Right ventricle myocardium inferior (tissue), 1 donor: ENCODE measurements around the gene FBN3. TPM values are rescaled to one million over a fixed set of nuclear protein-coding genes. Genes with fewer than 3 reads are reported as not detected.

Experiments used
- ATAC-seq: fragments of 200-7000 bp; cut with Tn5 transposase; one replicate; pipeline ENCODE4 v1.9.1; 2020; ENCODE audit warnings: mild to moderate bottlenecking, moderate library complexity
- DNase-seq: peaks from one replicate; pipeline ENCODE4 v3.0.0; 2021; ENCODE audit errors: missing footprints
- intact Hi-C: fragments of 100-400 bp; cut with DNase I; formaldehyde crosslinking; loops from one replicate; pipeline ENCODE4 v1.11.0; 2022
- total RNA-seq: library from RNA; stranded (reverse); fragmentation: NEBNext Ultra II Directional; extraction: Animal tissue kit (Norgen Biotek cat#: 25700); gene quantifications from one replicate; pipeline ENCODE4 v1.2.1, GENCODE V29; 2021
- donor health status: DM: no; HTN: yes; CAD: no; lungs with severe emphysema.

FBN3 gene
- total RNA-seq, 1 donor from 2014 or later, result not detected

DNA sequence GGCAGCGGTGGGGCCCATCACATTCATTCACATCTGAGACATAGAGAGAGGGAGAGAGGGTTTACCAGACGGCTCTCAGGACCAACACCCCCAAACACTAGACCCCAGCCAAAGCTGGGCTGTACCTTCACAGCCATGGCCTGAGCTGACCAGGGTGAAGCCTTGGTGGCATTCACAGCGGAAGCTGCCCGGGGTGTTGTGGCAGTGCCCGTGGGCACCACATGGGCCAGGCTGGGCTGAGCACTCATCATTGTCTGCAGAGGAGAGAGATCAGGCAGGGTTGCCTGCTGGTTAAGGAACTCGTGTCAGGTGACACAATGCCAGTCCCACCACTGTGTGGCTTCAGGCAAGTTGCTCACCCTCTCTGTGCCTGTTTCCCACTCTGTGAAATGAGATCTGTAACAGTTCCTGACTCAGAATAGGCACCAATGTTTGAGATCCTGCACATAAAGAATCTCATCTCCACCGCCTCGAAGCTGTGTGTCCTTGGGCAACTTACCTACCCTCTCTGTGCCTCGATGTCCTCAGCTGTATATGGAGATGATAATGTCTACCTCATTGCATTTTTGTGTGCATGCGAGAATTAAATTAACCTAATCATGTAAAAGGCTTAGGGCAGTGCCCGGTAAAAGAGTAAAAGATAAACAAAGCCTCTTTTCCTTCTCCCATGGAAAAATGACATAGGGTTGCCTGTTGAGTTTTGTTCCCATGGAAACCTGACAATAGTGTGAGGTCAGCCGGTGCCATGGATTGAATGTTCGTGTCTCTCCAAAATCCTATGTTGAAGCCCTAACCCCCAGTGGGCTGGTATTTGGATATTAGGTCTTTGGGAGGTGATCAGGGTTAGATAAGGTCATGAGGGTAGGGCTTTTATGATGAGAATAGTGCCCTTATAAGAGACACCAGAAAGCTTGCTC is 74.0 kb downstream of the FBN3 start:
- intact Hi-C loops, result no loop called here
- DNase-seq, result no peak

DNA sequence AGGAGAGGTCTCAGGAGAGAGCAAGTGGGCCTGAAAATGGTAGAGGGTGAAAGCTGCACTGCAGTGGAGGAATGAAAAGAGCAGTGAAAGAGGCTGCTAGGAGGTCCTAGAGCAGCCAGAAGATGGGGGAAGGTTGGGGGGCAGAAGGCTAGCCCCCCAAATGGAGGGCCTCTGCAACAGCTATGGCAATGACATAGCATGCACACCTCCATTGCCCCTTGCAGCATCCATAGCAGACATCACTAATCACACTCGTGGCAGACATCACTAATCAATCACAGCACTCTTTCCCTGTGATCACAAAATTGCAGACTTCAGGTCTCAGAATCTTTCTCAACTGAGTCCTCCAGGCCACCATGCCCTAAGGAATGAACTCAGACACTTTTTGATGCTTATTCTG is 74.9 kb downstream of the FBN3 start:
- DNase-seq (no peak), ATAC-seq (no peak)
- intact Hi-C loops, result no loop called here

More for the DNA sequence above, 74.0 kb downstream of the FBN3 start:
- no peak for ATAC-seq

DNA sequence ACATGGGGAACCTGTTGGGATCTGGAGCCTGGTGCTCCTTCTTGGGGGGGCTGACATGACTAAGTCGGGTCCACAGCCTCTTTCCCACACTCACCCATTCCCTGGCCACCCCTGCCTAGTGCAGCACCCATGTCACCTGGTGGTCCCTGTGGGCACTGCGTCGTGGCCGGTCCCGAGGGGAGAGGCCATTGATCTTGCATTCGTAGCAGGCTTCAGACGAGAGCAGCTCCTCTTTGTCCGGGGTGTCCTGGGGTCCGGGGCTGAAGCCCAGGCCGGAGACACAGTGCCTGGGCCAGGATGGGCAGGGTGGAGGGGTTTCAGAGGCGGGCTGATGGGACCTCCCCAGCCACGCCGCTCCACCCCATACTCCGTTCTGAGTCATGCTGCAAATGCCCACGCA is 77.5 kb downstream of the FBN3 start:
- intact Hi-C loops, result no loop called here
- DNase-seq, result no peak
- no peak for ATAC-seq

DNA sequence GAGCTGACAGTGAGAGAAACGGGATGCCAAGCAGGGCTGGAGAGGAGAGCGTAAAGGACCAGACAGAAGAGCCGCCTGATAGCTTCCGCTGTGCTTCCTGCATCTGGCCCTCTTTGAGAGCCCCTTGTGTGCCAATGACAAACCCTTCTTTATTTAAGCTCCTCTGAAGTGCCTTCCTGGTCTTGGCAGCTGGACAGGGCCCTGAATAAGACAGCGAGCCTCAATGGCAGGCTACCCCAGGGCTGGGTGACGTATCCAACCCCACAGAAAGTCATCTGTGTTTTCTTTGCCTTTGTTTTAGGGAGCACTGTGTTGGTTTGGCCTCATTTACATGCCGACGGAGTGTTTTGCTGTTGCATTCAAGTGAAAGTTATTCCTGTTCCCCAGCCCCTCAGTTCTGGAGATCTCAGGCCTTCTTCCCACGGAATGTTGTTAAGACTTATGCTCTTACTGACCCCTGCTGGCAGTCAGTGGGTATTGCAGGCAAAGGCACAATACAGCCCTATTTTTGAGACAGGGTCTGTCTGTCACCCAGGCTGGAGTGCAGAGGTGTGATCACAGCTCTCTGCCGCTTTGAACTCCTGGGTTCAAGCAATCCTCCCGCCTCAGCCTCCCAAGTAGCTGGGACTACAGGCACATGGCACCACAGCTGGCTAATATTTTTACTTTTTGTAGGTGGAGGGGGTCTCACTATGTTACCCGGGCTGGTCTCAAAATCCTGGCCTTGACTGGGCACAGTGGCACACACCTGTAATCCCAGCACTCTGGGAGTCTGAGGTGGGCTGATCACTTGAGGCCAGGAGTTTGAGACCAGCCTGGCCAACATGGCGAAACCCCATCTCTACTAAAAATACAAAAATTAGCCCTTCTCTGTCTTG is 80.1 kb downstream of the FBN3 start:
- no peak for ATAC-seq
- no peak for DNase-seq
- intact Hi-C loops, result no loop called here

DNA sequence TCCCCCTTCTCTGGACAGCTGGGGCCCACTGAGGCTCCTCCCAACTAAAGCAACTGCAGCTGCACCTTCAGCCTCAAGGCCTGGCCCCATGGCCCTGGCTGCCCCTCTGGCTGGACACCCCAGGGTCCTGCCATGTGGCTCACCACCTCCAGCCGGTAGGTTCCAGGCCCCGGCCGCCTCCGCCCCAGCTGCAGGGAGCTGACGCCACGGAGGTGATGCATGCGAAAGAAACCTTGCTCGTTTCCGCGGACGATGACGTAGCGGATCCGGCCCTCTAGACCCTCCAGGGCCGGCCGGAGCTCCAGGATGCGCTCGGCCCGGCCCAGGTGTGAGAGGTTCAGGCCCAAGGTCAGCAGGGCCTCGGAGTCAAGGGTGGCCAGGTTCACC is 83.5 kb downstream of the FBN3 start:
- intact Hi-C loops, result no loop called here
- peak; percentile 13 for ATAC-seq
- DNase-seq, result no peak

DNA sequence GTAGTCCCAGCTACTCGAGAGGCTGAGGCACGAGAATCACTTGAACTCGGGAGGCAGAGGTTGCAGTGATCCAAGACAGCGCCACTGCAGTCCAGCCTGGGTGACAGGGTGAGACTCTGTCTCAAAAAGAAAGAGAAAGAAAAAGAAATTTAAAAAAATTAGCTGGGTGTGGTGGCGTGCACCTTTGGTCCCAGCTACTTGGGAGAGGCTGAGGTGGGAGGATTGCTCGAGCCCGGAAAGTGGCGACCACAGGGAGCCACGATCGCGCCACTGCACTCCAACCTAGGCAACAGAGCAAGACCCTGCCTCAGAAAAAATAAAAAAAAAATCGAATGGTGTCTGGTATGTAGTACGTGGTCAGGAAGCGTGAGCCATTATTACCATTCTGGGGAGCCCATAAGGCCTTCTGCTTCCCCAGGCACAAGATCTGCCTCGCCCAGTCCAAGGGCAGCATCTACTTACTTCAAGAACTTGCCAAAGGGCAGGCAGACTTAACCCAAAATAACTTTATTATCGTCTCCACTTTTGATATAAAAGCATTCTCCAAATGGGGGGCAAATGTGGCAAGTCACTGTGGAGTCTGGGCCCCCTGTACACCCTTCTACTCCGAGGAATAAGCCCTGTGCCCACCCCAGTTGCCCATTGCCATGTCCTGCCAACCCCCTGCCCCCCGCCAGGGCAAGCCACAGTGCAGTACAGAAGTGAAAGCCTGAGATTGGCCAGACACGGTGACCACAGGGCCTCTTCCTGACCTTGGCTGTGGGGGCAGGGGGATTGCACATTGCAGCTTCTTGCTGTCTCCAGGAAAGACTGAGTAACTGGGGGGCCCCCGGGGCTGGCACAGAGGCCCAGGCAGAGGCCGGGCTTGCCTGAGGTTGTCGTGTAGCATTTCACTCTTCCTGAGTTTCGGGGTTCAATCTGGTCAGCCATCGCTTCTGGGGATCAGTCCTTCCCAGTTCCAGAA is 84.2 kb downstream of the FBN3 start:
- ATAC-seq, result no peak
- intact Hi-C loops, result no loop called here

DNA sequence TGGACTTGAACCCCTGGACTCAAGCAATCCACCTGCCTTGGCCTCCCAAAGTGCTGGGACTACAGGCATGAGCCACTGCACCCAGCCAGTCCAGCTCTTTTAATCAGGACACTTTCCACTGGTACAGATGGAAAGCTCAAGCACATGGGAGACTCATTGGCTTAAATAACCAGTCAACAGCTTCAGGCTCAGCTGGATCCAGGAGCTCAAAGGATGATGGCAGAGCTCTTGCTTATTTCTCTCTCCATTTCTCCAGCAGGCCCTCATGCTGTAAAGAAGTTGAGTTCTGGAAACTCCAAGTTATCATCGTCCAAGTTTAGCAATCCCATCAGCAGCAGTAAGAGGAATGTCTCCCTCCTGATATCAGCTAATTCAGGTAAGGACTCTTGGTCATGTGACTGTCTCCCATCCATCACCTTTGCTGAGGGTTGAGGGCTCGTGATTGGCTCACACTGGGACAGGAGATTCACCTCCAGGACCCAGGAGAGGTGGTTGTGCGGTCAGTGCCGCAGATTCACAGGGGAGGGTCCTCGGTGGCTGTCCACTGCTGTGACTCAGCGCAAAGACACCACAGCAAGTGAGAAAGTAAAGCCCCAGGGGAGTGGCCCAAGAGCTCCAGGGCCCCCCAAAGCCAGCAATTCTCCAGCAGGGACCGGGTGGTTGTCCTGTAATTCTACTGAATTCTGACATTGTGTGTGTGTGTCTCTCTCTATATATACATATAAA is 91.7 kb downstream of the FBN3 start:
- DNase-seq (no peak), ATAC-seq (no peak)

More for the DNA sequence above, 84.2 kb downstream of the FBN3 start:
- DNase-seq, result no peak

DNA sequence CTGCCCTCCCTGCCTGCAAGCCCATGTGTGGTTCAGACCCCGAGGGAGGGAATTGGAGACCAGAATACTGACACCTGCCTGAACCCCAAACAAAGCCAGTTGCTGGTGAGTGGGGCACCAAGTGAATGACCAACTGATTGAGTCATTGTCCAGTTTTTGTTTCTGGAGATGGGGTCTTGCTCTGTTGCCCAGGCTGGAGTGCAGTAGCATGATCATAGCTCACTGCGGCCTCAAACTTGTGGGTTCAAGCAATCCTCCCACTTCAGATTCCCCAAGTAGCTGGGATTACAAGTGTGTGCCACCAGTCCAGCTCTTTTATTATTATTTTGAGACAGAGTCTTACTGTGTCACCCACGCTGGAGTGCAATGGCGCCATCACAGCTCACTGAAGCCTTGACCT is 92.9 kb downstream of the FBN3 start:
- ATAC-seq (no peak), DNase-seq (no peak)
- intact Hi-C loops, result no loop called here

More for the DNA sequence above, 91.7 kb downstream of the FBN3 start:
- intact Hi-C loops, result no loop called here

DNA sequence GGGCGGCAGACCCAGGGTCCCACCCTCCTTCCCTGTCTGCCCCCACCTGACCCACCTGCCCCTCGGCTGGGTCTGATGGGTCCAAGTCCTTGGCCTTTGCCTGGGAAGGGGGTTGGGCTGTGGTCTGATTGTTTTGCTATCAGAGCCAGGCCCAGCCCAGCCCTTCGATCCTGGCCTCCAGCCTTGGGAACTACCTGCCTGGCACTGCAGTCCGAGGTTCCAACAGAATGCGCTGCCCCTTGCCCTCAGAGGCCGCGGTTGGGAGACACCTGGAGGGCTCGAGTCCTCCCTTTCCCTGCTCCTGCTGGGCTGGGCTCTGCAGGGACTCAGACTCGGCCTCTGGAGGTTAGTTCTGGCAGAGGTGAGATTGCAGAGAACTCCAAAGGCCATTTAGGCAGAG is 95.2 kb downstream of the FBN3 start:
- no peak for DNase-seq
- intact Hi-C loops, result no loop called here
- ATAC-seq, result no peak

DNA sequence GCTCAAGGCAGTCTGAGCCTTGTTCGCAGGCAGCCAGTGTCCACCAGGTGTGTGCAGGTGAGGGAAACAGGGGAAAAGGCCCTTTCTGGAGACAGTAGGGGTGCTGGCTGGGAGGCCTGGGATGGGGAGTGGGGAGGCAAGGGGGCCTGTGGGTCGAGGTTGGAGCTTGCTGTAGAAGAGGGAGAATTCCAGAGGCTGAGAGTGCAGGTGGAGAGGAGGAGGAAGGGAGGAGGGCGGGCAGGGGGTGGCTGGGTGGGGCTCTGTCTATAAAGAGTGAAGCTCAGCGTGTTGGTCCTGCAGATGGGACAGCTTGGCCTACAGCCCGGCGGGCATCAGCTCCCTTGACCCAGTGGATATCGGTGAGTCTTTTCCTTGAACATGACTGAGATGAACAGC is 96.9 kb downstream of the FBN3 start, which contains the start of gene CCL25:
Gene CCL25 (plus strand): TSS at position 297 of the 396 bp plus-strand sequence. CDS start 290 bp downstream, outside the sequence.
- intact Hi-C loops, result no loop called here
- DNase-seq, result no peak
- no peak for ATAC-seq

DNA sequence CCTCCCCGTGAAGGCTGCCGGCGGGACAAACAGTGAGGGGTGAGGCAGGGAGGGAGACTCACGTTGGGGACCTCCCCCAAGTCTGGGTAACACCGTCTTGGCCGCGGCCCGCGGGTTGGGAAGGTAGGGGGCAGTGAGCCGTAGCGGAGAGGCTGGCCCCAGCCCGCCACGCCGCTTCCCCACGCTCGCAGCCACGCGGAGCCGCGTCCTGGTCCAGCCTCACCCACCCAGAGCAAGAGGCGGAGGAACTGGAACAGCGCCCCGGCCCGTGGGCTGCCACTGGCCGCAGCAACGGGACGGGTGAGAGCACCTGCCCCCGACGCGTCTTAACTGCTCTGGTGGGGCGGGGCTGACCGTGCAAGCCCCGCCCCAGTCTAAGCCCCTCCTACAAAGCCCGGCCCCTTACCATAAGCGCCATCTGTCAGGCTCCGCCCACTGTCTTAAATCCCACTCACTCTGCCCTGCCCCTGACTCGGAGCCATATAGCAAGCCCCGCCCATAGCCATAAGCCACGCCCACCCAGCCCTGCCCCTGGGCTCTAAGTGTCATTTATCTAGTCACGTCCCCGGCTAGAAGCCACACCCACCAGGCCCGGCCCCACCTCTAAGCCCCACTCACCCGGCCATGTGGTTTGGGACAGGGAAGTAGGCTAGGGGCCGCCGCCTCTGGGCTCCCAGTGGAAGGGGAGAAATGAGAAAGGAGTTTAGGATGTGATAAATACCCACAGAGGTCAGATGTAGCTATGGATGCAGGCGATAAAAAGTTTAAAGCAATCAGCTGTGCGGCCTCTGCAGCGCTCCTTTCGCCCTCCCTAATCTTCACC is 98.9 kb downstream of the FBN3 start:
- ATAC-seq (peak; percentile 92), DNase-seq (peak; percentile 93)
- intact Hi-C loops, result no loop called here

DNA sequence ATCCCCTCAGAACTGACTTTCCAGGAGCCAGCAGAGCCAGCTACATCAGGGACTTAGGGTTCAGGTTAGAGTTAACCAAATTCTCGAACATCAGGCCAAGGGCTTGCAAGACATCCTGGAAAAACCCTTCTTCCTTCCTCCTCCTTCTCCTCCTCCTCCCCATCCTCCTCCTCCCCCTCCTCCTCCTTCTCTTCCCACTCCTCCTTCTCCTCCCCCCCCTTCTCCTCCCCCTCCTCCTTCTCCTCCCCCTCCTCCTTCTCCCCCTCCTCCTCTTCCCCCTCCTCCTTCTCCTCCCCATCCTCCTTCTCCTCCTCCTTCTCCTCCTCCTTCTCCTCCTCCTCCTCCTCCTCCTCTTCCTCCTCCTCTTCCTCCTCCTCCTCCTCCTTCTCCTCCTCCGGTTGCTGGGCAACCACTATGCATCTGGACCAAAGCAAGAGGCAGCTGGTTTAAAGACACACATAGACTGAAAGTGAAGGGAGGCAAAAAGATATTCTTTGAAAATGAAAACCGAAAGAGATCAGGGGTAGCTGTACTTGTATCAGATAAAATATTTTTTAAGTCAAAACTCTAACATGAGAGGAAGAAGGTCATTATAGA is 102.7 kb downstream of the FBN3 start:
- no peak for ATAC-seq
- intact Hi-C loops, result no loop called here

DNA sequence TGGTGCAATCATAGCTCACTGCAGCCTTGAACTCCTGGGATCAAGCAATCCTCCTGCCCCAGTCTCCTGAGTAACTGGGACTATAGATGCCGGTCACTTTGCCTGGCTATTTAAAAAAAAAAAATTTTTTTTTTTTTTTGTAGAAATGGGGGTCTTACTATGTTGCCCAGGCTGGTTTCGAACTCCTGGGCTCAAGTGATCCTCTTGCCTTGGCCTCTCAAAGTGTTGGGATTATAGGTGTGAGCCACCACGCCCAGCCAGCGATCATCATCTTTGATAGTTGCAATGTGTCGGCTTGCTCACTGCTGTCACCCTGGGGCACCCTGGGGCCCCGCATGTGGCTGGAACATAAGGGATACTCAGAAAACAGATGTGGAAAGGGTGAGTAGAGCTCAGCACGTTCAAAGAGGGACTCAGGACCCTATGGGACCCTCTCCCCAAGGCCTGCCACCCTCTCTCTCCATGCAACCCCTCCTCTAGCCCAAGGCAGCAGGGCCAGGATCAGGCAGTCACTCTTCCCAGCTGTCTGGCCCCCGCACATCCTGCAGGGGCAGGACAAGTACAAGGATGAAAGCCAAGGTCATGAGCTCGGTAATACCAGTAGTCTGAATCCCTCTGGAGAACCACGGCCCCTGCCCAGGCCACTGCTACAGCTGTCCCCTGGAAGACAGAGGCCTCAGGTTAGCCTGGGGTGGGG is 103.4 kb downstream of the FBN3 start:
- ATAC-seq (no peak), DNase-seq (no peak)
- intact Hi-C loops, result no loop called here

More for the DNA sequence above, 102.7 kb downstream of the FBN3 start:
- no peak for DNase-seq

DNA sequence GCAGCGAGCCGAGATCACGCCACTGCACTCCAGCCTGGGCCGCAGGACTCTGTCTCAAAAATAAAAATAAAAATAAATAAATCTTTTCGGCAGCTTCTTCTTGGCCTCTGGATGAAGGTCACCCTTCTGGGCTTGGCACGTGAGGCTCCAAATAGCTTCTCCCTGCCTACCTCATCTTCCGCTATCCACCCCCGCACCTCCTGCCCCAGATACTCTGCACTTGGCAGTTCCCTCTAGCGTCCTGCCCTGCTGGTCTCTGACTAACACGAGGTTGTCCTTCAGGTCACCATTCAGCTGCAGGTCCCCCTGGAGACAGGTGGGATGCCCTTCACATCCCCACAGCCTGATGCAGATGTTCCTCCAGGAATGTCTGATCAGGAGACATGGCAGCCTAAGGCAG is 105.4 kb downstream of the FBN3 start:
- ATAC-seq (no peak), DNase-seq (no peak)
- intact Hi-C loops, result no loop called here

DNA sequence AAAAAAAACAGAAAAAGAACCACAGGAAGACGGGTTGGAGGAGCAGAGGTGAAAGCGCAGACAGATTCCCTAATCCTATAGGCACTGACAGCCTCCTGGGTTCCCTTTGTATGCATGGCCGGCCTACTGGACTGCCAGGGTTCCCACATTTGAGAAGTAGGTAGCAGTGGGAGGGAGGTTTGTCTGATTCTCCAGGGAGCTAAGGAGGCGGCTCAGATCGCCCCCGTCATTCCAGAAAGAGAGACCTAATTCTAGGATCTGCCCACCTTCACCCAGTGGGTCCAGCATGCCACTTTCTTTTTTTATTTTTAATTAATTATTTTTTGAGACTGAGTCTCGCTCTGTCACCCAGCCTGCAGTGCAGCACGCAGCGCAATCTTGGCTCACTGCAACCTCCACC is 106.5 kb downstream of the FBN3 start:
- intact Hi-C loops, result no loop called here
- ATAC-seq (no peak), DNase-seq (no peak)

DNA sequence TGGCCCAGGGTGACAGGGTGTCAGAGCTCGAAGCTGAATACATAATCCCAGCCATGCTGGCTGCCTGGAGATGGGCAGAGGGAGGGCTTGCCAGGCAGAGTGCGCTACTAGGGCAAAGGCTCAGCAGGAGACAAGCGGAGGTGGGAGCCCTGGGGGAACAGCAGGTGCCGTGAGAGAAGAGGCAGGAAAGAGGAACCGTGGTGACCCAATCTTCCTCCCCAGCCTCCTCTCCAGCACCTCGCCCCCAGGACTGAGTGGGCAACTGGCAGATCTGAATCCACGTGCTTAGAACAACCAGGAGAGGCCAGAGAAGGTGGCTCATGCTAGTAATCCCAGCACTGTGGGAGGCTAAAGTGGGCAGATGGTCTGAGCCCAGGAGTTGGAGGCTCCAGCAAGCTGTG is 107.9 kb downstream of the FBN3 start:
- DNase-seq, result no peak
- intact Hi-C loops, result no loop called here
- no peak for ATAC-seq
